GM12873 (cell line): ENCODE measurements around the gene DPYSL4.

ENCODE experiments used
- CTCF ChIP-seq: IDR thresholded peaks from 2 replicates; pipeline ENCODE4 v1.5.1; 2012; ENCODE audit warnings: low read depth, mild to moderate bottlenecking, moderate library complexity, low read length, control low read depth; ENCODE audit not compliant: insufficient read depth; ENCODE audit errors: missing control alignments

The DPYSL4 gene

GRCh38 chr10:132239126-132240031, 52.6 kb downstream of the DPYSL4 start:
- no peak for TF ChIP-seq CTCF

- TF ChIP-seq CTCF, result no peak
Measured at GRCh38 chr10:132240156-132240555, 53.4 kb downstream of the DPYSL4 start.

GRCh38 chr10:132240581-132240980, 53.8 kb downstream of the DPYSL4 start:
- TF ChIP-seq CTCF, result no peak

GRCh38 chr10:132241086-132241485, 54.3 kb downstream of the DPYSL4 start:
- no peak for TF ChIP-seq CTCF

- no peak for TF ChIP-seq CTCF
Measured at GRCh38 chr10:132241496-132241895, 54.7 kb downstream of the DPYSL4 start.

GRCh38 chr10:132242103-132242840, 55.5 kb downstream of the DPYSL4 start:
- no peak for TF ChIP-seq CTCF

GRCh38 chr10:132243141-132243540, 56.4 kb downstream of the DPYSL4 start:
- TF ChIP-seq CTCF, result no peak
